Activated CD4-positive, alpha-beta memory T cell treated with anti-CD3 and anti-CD28 coated beads for 36 hours (primary cell): ENCODE measurements around the gene PPIH. TPM values are rescaled to one million over a fixed set of nuclear protein-coding genes. Genes with fewer than 3 reads are reported as not detected.

Source experiments
- CTCF ChIA-PET: fragments of 350-600 bp; sonication (Branson Sonifier 250); formaldehyde crosslinking; loops from one replicate; lab custom pipeline; 2021; ENCODE audit warnings: antibody characterized with exemption, inconsistent platforms; lab: Charles Lee
- POLR2A ChIA-PET: fragments of 350-600 bp; sonication (Branson Sonifier 250); formaldehyde crosslinking; loops from one replicate; lab custom pipeline; 2021; ENCODE audit warnings: antibody characterized with exemption; lab: Charles Lee
- DNase-seq: peaks from one replicate; pipeline ENCODE4 v3.0.0-alpha.2; 2020
- H3K27ac Mint-ChIP-seq: one replicate; pipeline ENCODE4 v1.8.0; 2021; ENCODE audit warnings: mixed read lengths
- H3K27me3 Mint-ChIP-seq: one replicate; pipeline ENCODE4 v1.8.0; 2021; ENCODE audit warnings: mixed read lengths
- H3K36me3 Mint-ChIP-seq: one replicate; pipeline ENCODE4 v1.8.0; 2021; ENCODE audit warnings: mixed read lengths
- H3K4me1 Mint-ChIP-seq: one replicate; pipeline ENCODE4 v1.8.0; 2021; ENCODE audit warnings: low read depth, mixed read lengths
- H3K4me3 Mint-ChIP-seq: one replicate; pipeline ENCODE4 v1.8.0; 2021; ENCODE audit warnings: mild to moderate bottlenecking, mixed read lengths
- H3K9me3 Mint-ChIP-seq: one replicate; pipeline ENCODE4 v1.8.0; 2021; ENCODE audit warnings: mixed read lengths
- intact Hi-C: fragments of 100-400 bp; cut with micrococcal nuclease; formaldehyde crosslinking; loops from one replicate; pipeline ENCODE4 v1.15.1; 2023
- total RNA-seq, 2 experiments: library from RNA; stranded (reverse); gene quantifications; one replicate each; pipeline ENCODE4 v1.2.3, GENCODE V29; 2021

The PPIH gene
- total RNA-seq, 2 experiments from 2014 or later = 91.0 to 94.0 TPM

GRCh38 chr1:42682739-42683531 is 24.7 kb downstream of the PPIH start:
- intact Hi-C loops = loop anchor here (1.0 to 5.0 kb wide), 5 partner anchors 25 to 348 kb away; partner anchors contain the start of genes C1orf50, FOXJ3, P3H1 and PPIH
- CTCF ChIA-PET = interaction anchor here (0.6 to 2.5 kb wide), 7 partner anchors 8 to 83 kb away, joined by 3 to 8 read pairs (median 5); partner anchors contain the start of gene PPIH
- POLR2A ChIA-PET = interaction anchor here (1.0 to 4.4 kb wide), 15 partner anchors 9 to 262 kb away, joined by 3 to 32 read pairs (median 5); partner anchors contain the start of genes C1orf50, P3H1 and PPIH
- peak; percentile 73 for DNase-seq
- peak overlapping the region; percentile 85 for H3K4me3 Mint-ChIP-seq
- peaks cover 54% of the 10 kb centered on the region for H3K4me1 Mint-ChIP-seq
- peaks cover 43% of the 10 kb centered on the region for H3K36me3 Mint-ChIP-seq
- H3K27me3 Mint-ChIP-seq = no peaks in the 10 kb centered on the region
- H3K9me3 Mint-ChIP-seq = no peaks in the 10 kb centered on the region
- H3K27ac Mint-ChIP-seq = peak overlapping the region; percentile 91

GRCh38 chr1:42684139-42684538 is 25.9 kb downstream of the PPIH start:
- Mint-ChIP-seq H3K4me1 (peaks cover 66% of the 10 kb centered on the region), H3K9me3 (no peaks in the 10 kb centered on the region), H3K27ac (peak overlapping the region; percentile 91), H3K4me3 (peak overlapping the region; percentile 85), H3K27me3 (no peaks in the 10 kb centered on the region), H3K36me3 (peaks cover 45% of the 10 kb centered on the region)
- POLR2A ChIA-PET = interaction anchor here (1.0 to 4.4 kb wide), 6 partner anchors 7 to 83 kb away, joined by 3 to 32 read pairs (median 25); partner anchors contain the start of genes C1orf50, P3H1 and PPIH
- intact Hi-C loops = loop anchor here (5.0 kb wide), 1 partner anchor 238 kb away; no protein-coding TSS in a partner anchor
- DNase-seq = peak; percentile 45
- CTCF ChIA-PET = interaction anchor here (1.1 to 1.4 kb wide), 2 partner anchors 26 to 390 kb away, joined by 3 to 6 read pairs; partner anchors contain the start of gene PPIH

GRCh38 chr1:42686418-42686817 is 28.2 kb downstream of the PPIH start:
- Mint-ChIP-seq H3K9me3 (no peaks in the 10 kb centered on the region), H3K4me3 (peak overlapping the region; percentile 31), H3K36me3 (peaks cover 50% of the 10 kb centered on the region), H3K27ac (no peak overlapping the region), H3K4me1 (peaks cover 71% of the 10 kb centered on the region), H3K27me3 (no peaks in the 10 kb centered on the region)
- ChIA-PET CTCF (no interaction called here), POLR2A (interaction anchor here (0.6 to 0.7 kb wide), 2 partner anchors 371 to 951 kb away, joined by 3 read pairs; no protein-coding TSS in a partner anchor)
- intact Hi-C loops = no loop called here
- no peak for DNase-seq

- ChIA-PET CTCF (interaction anchor here (1.0 to 1.5 kb wide), 3 partner anchors 12 to 76 kb away, joined by 3 read pairs; partner anchors contain the start of genes C1orf50 and P3H1), POLR2A (interaction anchor here (4.0 kb wide), 1 partner anchor 7 kb away, joined by 26 read pairs; the partner anchor contains the start of gene YBX1)
- Mint-ChIP-seq H3K36me3 (peaks cover 54% of the 10 kb centered on the region), H3K4me3 (no peak overlapping the region), H3K4me1 (peaks cover 86% of the 10 kb centered on the region), H3K27me3 (no peaks in the 10 kb centered on the region), H3K9me3 (no peaks in the 10 kb centered on the region), H3K27ac (no peak overlapping the region)
- DNase-seq = no peak
- intact Hi-C loops = no loop called here
Measured at GRCh38 chr1:42689912-42690311, 31.7 kb downstream of the PPIH start.

GRCh38 chr1:42690477-42691156 is 32.4 kb downstream of the PPIH start:
- ChIA-PET POLR2A (interaction anchor here (0.6 to 4.0 kb wide), 3 partner anchors 8 to 76 kb away, joined by 3 to 26 read pairs (median 3); partner anchors contain the start of genes P3H1 and YBX1), CTCF (interaction anchor here (0.7 to 1.5 kb wide), 8 partner anchors 8 to 346 kb away, joined by 3 to 5 read pairs (median 3); partner anchors contain the start of genes C1orf50, P3H1 and YBX1)
- H3K27ac Mint-ChIP-seq = peak overlapping the region; percentile 65

GRCh38 chr1:42691157-42691498 is 32.9 kb downstream of the PPIH start:
- no peak for DNase-seq
- peak overlapping the region; percentile 65 for H3K27ac Mint-ChIP-seq
- no peaks in the 10 kb centered on the region for H3K27me3 Mint-ChIP-seq
- peaks cover 80% of the 10 kb centered on the region for H3K4me1 Mint-ChIP-seq
- intact Hi-C loops = no loop called here
- H3K4me3 Mint-ChIP-seq = no peak overlapping the region
- no peaks in the 10 kb centered on the region for H3K9me3 Mint-ChIP-seq
- CTCF ChIA-PET = interaction anchor here (0.7 to 1.5 kb wide), 7 partner anchors 9 to 347 kb away, joined by 3 to 5 read pairs (median 3); partner anchors contain the start of gene YBX1
- H3K36me3 Mint-ChIP-seq = peaks cover 56% of the 10 kb centered on the region
- POLR2A ChIA-PET = interaction anchor here (0.6 to 4.0 kb wide), 3 partner anchors 9 to 75 kb away, joined by 3 to 26 read pairs (median 3); partner anchors contain the start of genes P3H1 and YBX1

More at GRCh38 chr1:42690477-42691156, 32.4 kb downstream of the PPIH start:
- Mint-ChIP-seq H3K4me1 (peaks cover 84% of the 10 kb centered on the region), H3K9me3 (no peaks in the 10 kb centered on the region), H3K4me3 (no peak overlapping the region), H3K36me3 (peaks cover 55% of the 10 kb centered on the region), H3K27me3 (no peaks in the 10 kb centered on the region)
- intact Hi-C loops = no loop called here
- peak; percentile 19 for DNase-seq

- ChIA-PET CTCF (interaction anchor here (1.0 to 1.2 kb wide), 2 partner anchors 114 to 115 kb away, joined by 3 to 4 read pairs; no protein-coding TSS in a partner anchor), POLR2A (interaction anchor here (4.0 kb wide), 1 partner anchor 10 kb away, joined by 26 read pairs; the partner anchor contains the start of gene YBX1)
- Mint-ChIP-seq H3K4me1 (peaks cover 68% of the 10 kb centered on the region), H3K4me3 (no peak overlapping the region), H3K36me3 (peaks cover 60% of the 10 kb centered on the region), H3K27ac (peak overlapping the region; percentile 60), H3K27me3 (no peaks in the 10 kb centered on the region), H3K9me3 (no peaks in the 10 kb centered on the region)
- no peak for DNase-seq
- intact Hi-C loops = no loop called here
Measured at GRCh38 chr1:42692461-42692860, 34.2 kb downstream of the PPIH start.

GRCh38 chr1:42692911-42693310 is 34.7 kb downstream of the PPIH start:
- H3K4me1 Mint-ChIP-seq = peaks cover 63% of the 10 kb centered on the region
- intact Hi-C loops = no loop called here
- no peaks in the 10 kb centered on the region for H3K27me3 Mint-ChIP-seq
- H3K9me3 Mint-ChIP-seq = no peaks in the 10 kb centered on the region
- CTCF ChIA-PET = interaction anchor here (1.0 to 1.2 kb wide), 2 partner anchors 115 to 116 kb away, joined by 3 to 4 read pairs; no protein-coding TSS in a partner anchor
- no peak overlapping the region for H3K4me3 Mint-ChIP-seq
- peak overlapping the region; percentile 60 for H3K27ac Mint-ChIP-seq
- POLR2A ChIA-PET = interaction anchor here (4.0 kb wide), 1 partner anchor 10 kb away, joined by 26 read pairs; the partner anchor contains the start of gene YBX1
- peaks cover 60% of the 10 kb centered on the region for H3K36me3 Mint-ChIP-seq
- no peak for DNase-seq

GRCh38 chr1:42698081-42698813 is 40.0 kb downstream of the PPIH start:
- Mint-ChIP-seq H3K4me1 (peaks cover 20% of the 10 kb centered on the region), H3K27me3 (no peaks in the 10 kb centered on the region), H3K36me3 (peaks cover 87% of the 10 kb centered on the region), H3K9me3 (no peaks in the 10 kb centered on the region), H3K27ac (peak overlapping the region; percentile 43), H3K4me3 (no peak overlapping the region)
- POLR2A ChIA-PET = interaction anchor here (0.8 kb wide), 1 partner anchor 16 kb away, joined by 3 read pairs; the partner anchor contains the start of gene YBX1
- DNase-seq = no peak
- intact Hi-C loops = no loop called here
- CTCF ChIA-PET = interaction anchor here (1.0 kb wide), 1 partner anchor 13 kb away, joined by 3 read pairs; no protein-coding TSS in a partner anchor

GRCh38 chr1:42700006-42700405 is 41.8 kb downstream of the PPIH start:
- POLR2A ChIA-PET = no interaction called here
- peaks cover 92% of the 10 kb centered on the region for H3K36me3 Mint-ChIP-seq
- peak overlapping the region; percentile 14 for H3K27ac Mint-ChIP-seq
- H3K4me3 Mint-ChIP-seq = no peak overlapping the region
- peaks cover 10% of the 10 kb centered on the region for H3K4me1 Mint-ChIP-seq
- H3K9me3 Mint-ChIP-seq = no peaks in the 10 kb centered on the region
- CTCF ChIA-PET = no interaction called here
- intact Hi-C loops = no loop called here
- no peak for DNase-seq
- H3K27me3 Mint-ChIP-seq = no peaks in the 10 kb centered on the region
